Measurements from ENCODE around the gene WAC. TPM values are rescaled to one million over a fixed set of nuclear protein-coding genes. Genes with fewer than 3 reads are reported as not detected.
"Not testable (repeated sequence)": the region's sequence is repeated elsewhere in the genome, so short reads cannot be mapped to it uniquely, and the experiment has no call there.

The WAC gene
- total RNA-seq, 1 donor from 2014 or later: 54.8 TPM

- TF ChIP-seq, protein P1, sequence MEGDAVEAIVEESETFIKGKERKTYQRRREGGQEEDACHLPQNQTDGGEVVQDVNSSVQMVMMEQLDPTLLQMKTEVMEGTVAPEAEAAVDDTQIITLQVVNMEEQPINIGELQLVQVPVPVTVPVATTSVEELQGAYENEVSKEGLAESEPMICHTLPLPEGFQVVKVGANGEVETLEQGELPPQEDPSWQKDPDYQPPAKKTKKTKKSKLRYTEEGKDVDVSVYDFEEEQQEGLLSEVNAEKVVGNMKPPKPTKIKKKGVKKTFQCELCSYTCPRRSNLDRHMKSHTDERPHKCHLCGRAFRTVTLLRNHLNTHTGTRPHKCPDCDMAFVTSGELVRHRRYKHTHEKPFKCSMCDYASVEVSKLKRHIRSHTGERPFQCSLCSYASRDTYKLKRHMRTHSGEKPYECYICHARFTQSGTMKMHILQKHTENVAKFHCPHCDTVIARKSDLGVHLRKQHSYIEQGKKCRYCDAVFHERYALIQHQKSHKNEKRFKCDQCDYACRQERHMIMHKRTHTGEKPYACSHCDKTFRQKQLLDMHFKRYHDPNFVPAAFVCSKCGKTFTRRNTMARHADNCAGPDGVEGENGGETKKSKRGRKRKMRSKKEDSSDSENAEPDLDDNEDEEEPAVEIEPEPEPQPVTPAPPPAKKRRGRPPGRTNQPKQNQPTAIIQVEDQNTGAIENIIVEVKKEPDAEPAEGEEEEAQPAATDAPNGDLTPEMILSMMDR (conservative IDR thresholded peaks at IDR 0.05; ENCODE audit: low read depth, low read length): no peak
- H3K4me3 ChIP-seq (ENCODE audit: low read depth, low read length): no peak overlapping the region
- DNase-seq (ENCODE audit: low read depth): no peak
Observed at GRCh38 chr10:28561531-28561930, 28.6 kb downstream of the WAC start.

DNA sequence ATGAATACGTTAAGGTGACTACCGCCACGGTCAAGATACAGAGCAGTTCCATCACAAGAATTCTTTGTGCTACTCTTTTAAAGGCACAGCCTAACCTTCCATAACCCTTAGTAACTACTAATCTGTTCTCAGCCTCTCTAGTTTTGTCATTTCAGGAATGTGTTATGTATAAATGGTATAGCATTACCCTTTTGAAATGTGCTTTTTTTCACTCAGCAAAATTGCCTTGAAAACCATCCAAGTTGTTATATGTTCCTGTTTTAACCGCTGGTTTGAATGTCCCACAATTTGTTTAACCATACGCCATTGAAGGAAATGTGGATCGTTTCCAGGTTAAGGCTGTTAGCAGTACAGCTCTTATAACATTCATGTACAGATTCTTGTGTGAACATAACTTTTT, 32.0 kb downstream of the WAC start:
- TF ChIP-seq, protein P1 (conservative IDR thresholded peaks at IDR 0.05; ENCODE audit: low read depth, low read length): no peak
- no peak overlapping the region for H3K4me3 ChIP-seq (ENCODE audit: low read depth, low read length)
- no peak for DNase-seq (ENCODE audit: low read depth)

GRCh38 chr10:28566458-28567015, 33.6 kb downstream of the WAC start:
- no peak for DNase-seq (ENCODE audit: low read depth)
- H3K4me3 ChIP-seq (ENCODE audit: low read depth, low read length): no peak overlapping the region
- TF ChIP-seq, protein P1 (conservative IDR thresholded peaks at IDR 0.05; ENCODE audit: low read depth, low read length): no peak

DNA sequence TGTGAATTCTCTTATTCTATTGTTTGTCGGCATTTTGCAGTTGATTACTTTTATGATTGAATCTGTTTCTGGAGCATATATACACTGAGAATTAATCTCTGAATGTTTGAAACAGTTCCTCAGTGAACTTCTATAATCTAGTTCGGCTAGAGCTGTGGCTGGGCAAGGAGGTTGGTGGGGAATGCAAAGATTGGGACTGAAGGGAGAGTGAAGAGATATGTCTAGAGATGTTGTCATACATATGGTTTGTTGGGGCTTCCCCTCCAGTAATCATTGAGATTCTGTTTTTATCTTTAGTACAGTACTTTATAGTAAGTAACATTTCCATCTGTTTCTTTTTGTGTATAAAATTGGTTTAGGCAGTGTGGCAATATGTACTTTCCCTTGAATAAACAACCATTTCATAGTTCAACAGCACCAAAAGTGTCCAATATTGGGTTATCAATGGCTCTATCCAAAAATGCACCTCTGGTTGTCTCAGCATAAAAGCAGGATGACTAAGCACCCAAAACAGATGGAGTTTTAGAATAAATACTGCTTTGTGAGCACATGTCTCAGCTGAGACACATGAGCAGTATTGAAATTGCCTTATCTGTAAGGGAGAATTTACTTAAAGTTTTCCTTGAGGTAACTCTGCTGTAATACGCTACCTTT, 36.7 kb downstream of the WAC start:
- no peak overlapping the region for H3K4me3 ChIP-seq (ENCODE audit: low read depth, low read length)
- TF ChIP-seq, protein P1 (conservative IDR thresholded peaks at IDR 0.05; ENCODE audit: low read depth, low read length): no peak
- no peak for DNase-seq (ENCODE audit: low read depth)

GRCh38 chr10:28570598-28570997, 37.7 kb downstream of the WAC start:
- DNase-seq (ENCODE audit: low read depth): no peak
- no peak overlapping the region for H3K4me3 ChIP-seq (ENCODE audit: low read depth, low read length)
- TF ChIP-seq, protein P1 (conservative IDR thresholded peaks at IDR 0.05; ENCODE audit: low read depth, low read length): no peak

DNA sequence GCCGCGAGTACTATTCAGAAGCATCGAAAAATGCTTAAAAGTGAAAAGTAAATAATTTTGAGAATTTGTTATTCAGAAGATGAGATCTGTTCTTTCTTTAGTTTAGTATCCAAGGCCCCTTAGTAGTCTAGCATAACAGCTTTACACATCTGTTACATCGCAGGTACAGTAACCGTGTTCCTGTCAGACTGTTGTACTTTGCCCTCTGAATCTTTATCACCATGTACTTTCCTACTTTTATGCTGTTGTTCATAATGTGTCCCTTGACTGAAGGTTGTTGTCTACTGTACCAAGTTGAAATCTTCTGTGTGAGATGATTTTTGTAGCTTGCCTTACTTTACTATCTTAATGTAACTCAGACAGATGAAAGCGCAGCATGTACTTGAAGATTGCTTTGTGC, 38.3 kb downstream of the WAC start:
- H3K4me3 ChIP-seq (ENCODE audit: low read depth, low read length): no peak overlapping the region
- DNase-seq (ENCODE audit: low read depth): no peak
- TF ChIP-seq, protein P1 (conservative IDR thresholded peaks at IDR 0.05; ENCODE audit: low read depth, low read length): no peak

- not testable (repeated sequence) for H3K4me3 ChIP-seq (ENCODE audit: low read depth, low read length); DNase-seq (ENCODE audit: low read depth)
Observed at GRCh38 chr10:28574214-28574613, 41.3 kb downstream of the WAC start.
